GM19025 (cell line): ENCODE data around the gene CARMIL1.

Experiments
- ATAC-seq: cut with Tn5 transposase; IDR thresholded peaks from one replicate; pipeline ENCODE4 v1.9.1; 2021; ENCODE audit warnings: mild to moderate bottlenecking, low read depth, moderate library complexity; ENCODE audit not compliant: unreplicated experiment

CARMIL1 gene

GRCh38 chr6:25586927-25587326 is 307.8 kb downstream of the CARMIL1 start:
- ATAC-seq = no peak

- no peak for ATAC-seq
Observed at GRCh38 chr6:25590986-25591385, 311.8 kb downstream of the CARMIL1 start.

DNA sequence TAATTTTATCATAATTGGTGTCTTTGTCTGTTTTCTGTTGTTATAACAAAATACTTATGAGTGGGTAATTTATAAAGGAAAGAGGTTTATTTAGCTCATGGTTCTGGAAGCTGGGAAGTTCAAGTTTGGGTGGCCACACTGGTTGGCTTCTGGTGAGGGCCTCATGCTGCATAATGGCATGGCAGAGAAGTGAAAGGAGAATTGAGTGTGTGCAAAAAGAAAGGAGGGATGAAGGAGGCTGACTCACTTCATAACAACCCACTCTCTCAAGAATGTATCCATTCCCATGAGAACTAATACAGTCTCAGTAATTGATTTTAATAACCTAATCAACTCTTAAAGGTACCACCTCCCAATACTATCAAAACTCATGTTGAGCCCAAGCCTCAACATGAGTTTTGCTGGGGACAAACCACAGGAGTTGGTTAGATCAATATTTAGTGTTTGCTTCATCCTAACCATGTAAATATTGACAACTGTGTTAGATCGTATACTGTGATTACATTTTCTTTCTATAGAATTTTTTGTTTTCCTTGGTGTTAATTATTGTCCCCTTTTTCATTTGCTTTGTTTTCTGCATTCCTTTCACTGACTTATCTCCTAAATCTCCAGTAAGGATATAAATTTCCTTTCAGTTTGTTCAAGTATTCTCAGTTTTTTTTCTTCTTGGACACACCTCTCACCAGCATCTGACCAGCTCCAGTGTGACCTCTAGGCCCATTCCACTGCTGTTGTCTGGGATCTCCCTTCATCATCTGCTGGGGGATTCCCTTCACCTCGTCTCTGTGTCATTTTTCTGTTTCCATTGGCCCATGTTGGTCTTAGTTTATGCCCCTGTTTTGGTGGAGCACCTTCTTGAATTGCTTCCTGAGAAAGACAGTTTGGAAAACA is 318.0 kb downstream of the CARMIL1 start:
- ATAC-seq = no peak

- ATAC-seq = no peak
Observed at GRCh38 chr6:25599516-25600085, 320.4 kb downstream of the CARMIL1 start.

GRCh38 chr6:25601800-25602673 is 322.9 kb downstream of the CARMIL1 start:
- no peak for ATAC-seq

- no peak for ATAC-seq
Observed at GRCh38 chr6:25602674-25602982, 323.5 kb downstream of the CARMIL1 start.

DNA sequence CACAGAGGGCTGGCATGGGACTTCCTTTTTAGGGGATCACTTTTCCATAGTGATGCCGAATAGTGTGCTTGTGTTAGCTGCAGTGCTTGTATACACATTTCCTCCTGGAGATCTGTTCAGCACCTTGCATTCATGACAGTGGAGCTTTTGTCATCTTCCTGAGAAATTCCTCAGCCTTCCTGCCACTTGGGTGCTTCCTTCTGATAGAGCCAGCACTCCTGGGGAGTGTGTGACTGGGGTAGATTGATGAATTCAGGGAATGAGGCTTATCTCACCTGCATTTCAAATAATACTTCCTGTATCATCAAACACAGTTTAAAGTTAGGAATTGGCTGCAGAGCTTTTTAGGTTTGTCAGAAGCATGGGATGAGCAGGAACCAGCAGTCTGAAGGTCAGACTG is 324.1 kb downstream of the CARMIL1 start:
- ATAC-seq = no peak

DNA sequence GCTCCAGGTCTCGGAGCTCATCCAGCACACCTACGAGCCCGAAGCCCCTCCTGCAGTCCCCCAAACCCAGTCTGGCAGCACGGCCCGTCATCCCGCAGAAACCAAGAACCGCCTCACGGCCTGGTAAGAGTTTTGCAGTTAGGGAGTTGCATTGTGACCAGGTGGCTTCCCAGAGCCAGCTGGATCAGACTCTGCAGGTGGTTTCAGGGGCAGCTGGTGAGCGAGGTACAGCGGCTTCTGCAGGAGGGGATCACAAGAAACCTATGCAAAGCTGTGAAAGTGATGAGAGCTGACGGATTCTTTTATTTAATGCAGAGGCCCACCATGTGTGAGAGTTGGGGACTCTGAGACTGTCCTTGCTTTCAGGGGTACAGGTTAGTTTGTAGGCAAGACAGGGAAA is 327.0 kb downstream of the CARMIL1 start:
- ATAC-seq = no peak

DNA sequence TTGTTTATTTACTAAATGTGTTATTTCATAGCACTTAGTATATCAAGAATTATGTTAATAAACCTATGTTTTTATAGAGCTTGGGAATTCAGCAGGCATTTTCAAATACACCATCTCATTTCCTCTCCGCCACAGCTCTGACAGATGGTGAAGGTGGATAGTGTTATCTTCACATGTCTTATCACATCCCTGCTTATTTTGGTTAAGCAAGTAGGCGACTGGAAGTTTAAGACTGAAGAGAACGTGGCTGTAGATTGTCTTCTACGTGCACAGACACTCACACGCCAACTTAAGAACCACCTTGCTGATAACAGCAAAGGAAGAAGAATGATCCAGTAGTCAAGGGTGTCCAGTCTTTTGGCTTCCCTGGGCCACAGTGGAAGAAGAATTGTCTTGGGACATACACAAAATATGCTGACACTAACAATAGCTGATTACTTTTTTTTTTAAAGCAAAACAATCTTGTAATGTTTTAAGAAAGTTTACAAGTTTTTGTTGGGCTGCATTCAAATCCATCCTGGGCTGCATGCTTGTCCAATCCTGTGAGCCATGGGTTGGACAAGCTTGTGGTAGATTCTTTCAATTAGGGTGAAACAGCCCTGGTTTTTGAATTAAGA is 329.5 kb downstream of the CARMIL1 start:
- no peak for ATAC-seq

GRCh38 chr6:25612666-25613065 is 333.5 kb downstream of the CARMIL1 start:
- no peak for ATAC-seq

- ATAC-seq = no peak
Observed at GRCh38 chr6:25613415-25613814, 334.2 kb downstream of the CARMIL1 start.

DNA sequence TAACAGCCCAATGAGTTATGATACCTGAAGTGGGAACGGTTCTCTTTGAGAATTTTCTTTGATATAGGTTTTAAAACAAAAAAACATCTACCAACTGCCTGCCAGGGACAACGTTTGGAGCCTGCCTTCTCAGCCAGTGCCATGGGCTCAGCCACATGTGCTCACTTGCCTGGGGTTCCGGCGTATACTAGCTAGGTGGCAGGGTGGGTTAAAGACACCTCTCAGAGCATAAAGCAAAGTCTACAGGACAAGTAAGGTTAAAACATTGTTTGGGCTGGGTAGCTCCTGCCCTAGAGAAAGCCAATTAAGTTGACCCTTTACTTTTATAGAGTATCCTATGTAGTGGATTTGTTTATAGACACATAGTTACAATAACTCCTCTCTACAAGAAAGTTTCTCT is 334.9 kb downstream of the CARMIL1 start:
- no peak for ATAC-seq

- no peak for ATAC-seq
Observed at GRCh38 chr6:25615471-25615870, 336.3 kb downstream of the CARMIL1 start.

DNA sequence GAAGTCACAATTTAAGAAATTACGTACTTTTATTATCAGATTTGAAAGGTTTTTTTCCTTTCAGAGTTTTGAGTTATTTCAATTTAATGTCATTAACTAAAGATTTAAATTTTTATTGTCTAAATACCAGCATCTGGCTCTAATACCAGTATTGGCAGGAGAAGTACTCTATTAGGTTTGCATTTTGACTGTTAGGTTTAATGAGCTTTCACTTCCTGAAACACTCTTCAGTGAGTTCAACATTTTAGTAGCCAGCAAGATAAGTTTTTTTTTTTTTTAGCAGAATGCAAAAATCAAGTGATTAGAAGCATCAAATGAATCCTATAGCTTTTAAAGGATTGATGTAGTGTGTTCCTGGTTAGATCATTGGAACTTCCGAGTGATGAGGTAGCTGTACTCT is 338.8 kb downstream of the CARMIL1 start:
- ATAC-seq = no peak

GRCh38 chr6:25619217-25619616 is 340.0 kb downstream of the CARMIL1 start:
- ATAC-seq = no peak

- ATAC-seq = no peak
Observed at GRCh38 chr6:25620391-25620790, 341.2 kb downstream of the CARMIL1 start.

GRCh38 chr6:25623065-25623464 is 343.9 kb downstream of the CARMIL1 start:
- ATAC-seq = no peak

- ATAC-seq = no peak
Observed at GRCh38 chr6:25623879-25624278, 344.7 kb downstream of the CARMIL1 start.

- ATAC-seq = no peak
Observed at GRCh38 chr6:25627001-25627400, 347.8 kb downstream of the CARMIL1 start.

DNA sequence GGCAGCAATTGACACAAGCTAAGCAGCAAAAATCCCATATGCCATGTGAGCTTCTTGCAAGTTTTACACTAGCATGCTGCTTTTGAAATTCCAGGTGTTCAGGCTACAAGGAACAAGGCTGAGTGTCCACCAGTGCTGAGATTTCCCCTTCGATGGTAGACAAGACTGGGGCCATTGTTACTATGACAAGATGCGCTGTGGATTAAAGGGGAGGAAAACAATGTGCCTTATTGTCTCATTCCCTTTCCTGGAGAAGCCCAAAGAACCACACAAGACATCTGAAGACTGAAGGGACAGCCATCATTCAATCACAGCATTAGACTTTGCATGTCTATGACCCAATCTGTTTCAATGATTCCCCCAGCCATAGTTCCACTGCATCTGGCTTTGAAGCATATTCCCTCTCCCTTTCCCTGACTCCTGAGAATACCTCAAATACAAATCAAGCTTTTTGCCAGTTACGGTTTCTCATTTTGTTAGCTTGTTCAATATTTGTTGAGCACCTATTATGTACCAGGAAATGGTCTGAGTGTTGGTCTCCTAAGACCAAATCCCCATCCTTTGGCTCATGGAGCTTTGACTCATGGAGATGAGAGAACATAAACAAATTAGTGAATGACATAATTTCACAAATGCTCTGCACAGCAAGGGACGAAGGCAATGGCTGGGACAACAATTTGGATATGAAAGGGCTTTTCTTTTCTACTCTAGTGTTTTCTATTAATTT is 349.5 kb downstream of the CARMIL1 start:
- ATAC-seq = no peak
